DOHH2 (cell line): ENCODE data around the gene UBE2R2.

ENCODE experiments used
- H3F3A ChIP-seq: fragments of 200-600 bp; sonication (generic), shearing (Covaris generic); 2 replicates; pipeline ENCODE4 v1.6.0; 2016; ENCODE audit warnings: antibody characterized with exemption, mild to moderate bottlenecking; ENCODE audit not compliant: control insufficient read depth, insufficient read depth
- H3K27ac ChIP-seq: fragments of 200-600 bp; sonication (generic); 2 replicates; pipeline ENCODE4 v1.5.1; 2014; ENCODE audit warnings: low read depth, mild to moderate bottlenecking, low read length, moderate library complexity
- H3K27me3 ChIP-seq: fragments of 200-600 bp; sonication (generic); 2 replicates; pipeline ENCODE4 v1.6.1; 2014; ENCODE audit warnings: mild to moderate bottlenecking, low read length, mixed read lengths; ENCODE audit not compliant: control insufficient read depth
- H3K36me3 ChIP-seq: fragments of 200-600 bp; sonication (generic); 2 replicates; pipeline ENCODE4 v1.6.1; 2014; ENCODE audit warnings: mild to moderate bottlenecking, low read length, moderate library complexity, mixed read lengths; ENCODE audit not compliant: control insufficient read depth
- H3K4me1 ChIP-seq: fragments of 200-600 bp; sonication (generic); 2 replicates; pipeline ENCODE4 v1.6.1; 2014; ENCODE audit warnings: mild to moderate bottlenecking, low read length, mixed read lengths; ENCODE audit not compliant: control insufficient read depth
- H3K4me2 ChIP-seq: fragments of 200-600 bp; sonication (generic); 2 replicates; pipeline ENCODE4 v1.6.0; 2014; ENCODE audit warnings: mild to moderate bottlenecking, low read length, moderate library complexity
- H3K4me3 ChIP-seq: fragments of 200-600 bp; sonication (generic); 2 replicates; pipeline ENCODE4 v1.5.1; 2014; ENCODE audit warnings: mild to moderate bottlenecking, low read length, mixed read lengths
- H3K79me2 ChIP-seq: fragments of 200-600 bp; sonication (generic); 2 replicates; pipeline ENCODE4 v1.6.1; 2014; ENCODE audit warnings: mild to moderate bottlenecking, low read length, mixed read lengths; ENCODE audit not compliant: control insufficient read depth
- H3K9me2 ChIP-seq: fragments of 200-600 bp; sonication (generic); replicated peaks from 2 replicates; pipeline ENCODE4 v1.6.1; 2014; ENCODE audit warnings: mild to moderate bottlenecking, low read length, mixed read lengths; ENCODE audit not compliant: control insufficient read depth
- H3K9me3 ChIP-seq: fragments of 200-600 bp; sonication (generic); 2 replicates; pipeline ENCODE4 v1.6.1; 2014; ENCODE audit warnings: antibody characterized with exemption, low read length, mixed read lengths; ENCODE audit not compliant: control insufficient read depth, insufficient read depth
- H4K20me1 ChIP-seq: fragments of 200-600 bp; sonication (generic); 2 replicates; pipeline ENCODE4 v1.6.0; 2014; ENCODE audit warnings: low read depth, mild to moderate bottlenecking, antibody characterized with exemption, low read length, moderate library complexity; ENCODE audit not compliant: control insufficient read depth, insufficient read depth
- CTCF ChIP-seq: fragments of 200-600 bp; sonication (generic); IDR thresholded peaks from one replicate; pipeline ENCODE4 v1.5.1; 2014; ENCODE audit warnings: antibody characterized with exemption, mild to moderate bottlenecking, low read depth, low read length; ENCODE audit not compliant: poor library complexity, severe bottlenecking
- EZH2phosphoT487 ChIP-seq: fragments of 200-600 bp; sonication (generic); IDR thresholded peaks from 2 replicates; pipeline ENCODE4 v1.6.1; 2017; ENCODE audit warnings: borderline replicate concordance, mild to moderate bottlenecking, antibody characterized with exemption, low read length, moderate library complexity, mixed read lengths

The UBE2R2 gene

DNA sequence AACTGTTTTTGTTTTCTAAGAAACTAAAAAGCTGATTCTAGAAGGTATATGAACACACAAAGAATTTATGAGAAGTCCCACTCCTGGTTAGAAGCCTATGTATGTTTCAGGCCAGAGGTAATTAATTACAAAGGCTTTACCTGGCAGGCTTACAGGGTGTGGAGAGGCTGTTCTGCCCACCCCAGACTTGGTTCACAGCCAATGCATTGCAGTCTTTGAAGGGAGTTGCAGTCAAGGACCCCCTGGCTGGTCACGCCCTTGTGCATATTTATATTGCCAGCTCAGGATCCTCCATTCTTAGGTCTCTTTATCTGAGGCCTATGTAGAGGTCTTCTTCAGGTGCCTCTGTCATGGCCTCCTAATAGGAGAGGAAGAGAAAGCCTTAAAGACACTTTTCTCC, 35.2 kb upstream of the UBE2R2 start:
- no peak overlapping the region for H3K4me2 ChIP-seq
- no peaks in the 10 kb centered on the region for H3K27me3 ChIP-seq
- H3K27ac ChIP-seq, result peak overlapping the region; percentile 3; the same call in 1 of the 2 replicates
- no peaks in the 10 kb centered on the region for H3K9me2 ChIP-seq
- no peaks in the 10 kb centered on the region for H3K36me3 ChIP-seq
- TF ChIP-seq EZH2phosphoT487, result no peak
- no peak for TF ChIP-seq CTCF
- peaks cover 76% of the 10 kb centered on the region for H3K4me1 ChIP-seq
- H4K20me1 ChIP-seq, result no peaks in the 10 kb centered on the region
- H3F3A ChIP-seq, result peaks cover 10% of the 10 kb centered on the region
- no peaks in the 10 kb centered on the region for H3K79me2 ChIP-seq
- no peak overlapping the region for H3K4me3 ChIP-seq
- H3K9me3 ChIP-seq, result no peaks in the 10 kb centered on the region

GRCh38 chr9:33782395-33783152, 34.4 kb upstream of the UBE2R2 start:
- Histone ChIP-seq H3K27ac (peak overlapping the region; percentile 3; the same call in 1 of the 2 replicates), H3K9me3 (no peaks in the 10 kb centered on the region), H3K4me3 (no peak overlapping the region), H3F3A (peaks cover 10% of the 10 kb centered on the region), H3K4me1 (peaks cover 84% of the 10 kb centered on the region), H3K4me2 (no peak overlapping the region), H3K9me2 (no peaks in the 10 kb centered on the region), H3K79me2 (no peaks in the 10 kb centered on the region), H3K27me3 (no peaks in the 10 kb centered on the region), H4K20me1 (no peaks in the 10 kb centered on the region), H3K36me3 (no peaks in the 10 kb centered on the region)
- TF ChIP-seq CTCF, result no peak
- no peak for TF ChIP-seq EZH2phosphoT487

- H3K9me3 ChIP-seq, result no peaks in the 10 kb centered on the region
- no peaks in the 10 kb centered on the region for H3K79me2 ChIP-seq
- no peaks in the 10 kb centered on the region for H4K20me1 ChIP-seq
- H3K4me1 ChIP-seq, result peaks cover 68% of the 10 kb centered on the region
- peaks cover 10% of the 10 kb centered on the region for H3F3A ChIP-seq
- no peaks in the 10 kb centered on the region for H3K36me3 ChIP-seq
- H3K27ac ChIP-seq, result peak overlapping the region; percentile 50
- TF ChIP-seq CTCF, result peak; percentile 49
- no peak for TF ChIP-seq EZH2phosphoT487
- no peaks in the 10 kb centered on the region for H3K27me3 ChIP-seq
- no peaks in the 10 kb centered on the region for H3K9me2 ChIP-seq
- H3K4me3 ChIP-seq, result peak overlapping the region; percentile 42
- H3K4me2 ChIP-seq, result peak overlapping the region; percentile 52
Observed at GRCh38 chr9:33785914-33786313, 31.0 kb upstream of the UBE2R2 start.
